Uterus (tissue), 4 donors: ENCODE measurements around the gene CLP1. TPM values are rescaled to one million over a fixed set of nuclear protein-coding genes. Genes with fewer than 3 reads are reported as not detected.

Experiments used
- DNase-seq, 2 donors: peaks; one replicate each; pipeline ENCODE4 v3.0.0-alpha.2; 2019 to 2020
- H3K27ac ChIP-seq, 2 donors: fragments of 200-600 bp; sonication (generic); 1 replicate in 1 of 2; 2 replicates in 1 of 2; pipeline ENCODE4 v1.5.1; 2016 to 2018
- H3K27me3 ChIP-seq, 2 donors: fragments of 200-600 bp; sonication (generic); one replicate each; pipeline ENCODE4 v1.5.1; 2018 to 2019; ENCODE audit warnings: control low read depth in 1 of 2
- H3K36me3 ChIP-seq, 2 donors: fragments of 200-600 bp; sonication (generic); one replicate each; pipeline ENCODE4 v1.5.1; 2019; ENCODE audit warnings: control low read depth in 1 of 2
- H3K4me1 ChIP-seq, 2 donors: fragments of 200-600 bp; sonication (generic); one replicate each; pipeline ENCODE4 v1.5.1; 2018 to 2019; ENCODE audit warnings: control low read depth in 1 of 2
- H3K4me3 ChIP-seq, 2 donors: fragments of 200-600 bp; sonication (generic); 1 replicate in 1 of 2; 2 replicates in 1 of 2; pipeline ENCODE4 v1.5.1; 2018 to 2019; ENCODE audit warnings: mild to moderate bottlenecking in 1 of 2
- H3K9me3 ChIP-seq, 2 donors: fragments of 200-600 bp; sonication (generic); one replicate each; pipeline ENCODE4 v1.5.1; 2019; ENCODE audit warnings: control low read depth in 1 of 2
- CTCF ChIP-seq, 4 experiments: fragments of 200-600 bp in 2 of 4; fragments of 450-650 bp in 2 of 4; sonication (generic) in 2 of 4; IDR thresholded peaks; one replicate each; pipeline ENCODE4 v1.5.1; 2016 to 2019; ENCODE audit warnings: antibody characterized with exemption in 4 of 4, mild to moderate bottlenecking in 2 of 4, moderate library complexity in 1 of 4
- POLR2A ChIP-seq, 2 donors: fragments of 450-650 bp; IDR thresholded peaks; one replicate each; pipeline ENCODE4 v1.6.1; 2016; ENCODE audit warnings: antibody characterized with exemption in 2 of 2, mild to moderate bottlenecking in 1 of 2, moderate library complexity in 1 of 2
- intact Hi-C: fragments of 100-400 bp; cut with DNase I; formaldehyde crosslinking; loops from one replicate; pipeline ENCODE4 v1.15.1; 2023; ENCODE audit warnings: low total_unique reads
- total RNA-seq, 4 donors: library from RNA; depleted of rRNA in 3 of 4; stranded (reverse); fragments of >200 nt in 3 of 4; gene quantifications; one replicate each; pipeline versions ENCODE4 v1.1.0 to v1.2.4, GENCODE V29; 2014 to 2023
- donor health status: DM: yes; HTN: yes; CAD: no.

CLP1 gene
- total RNA-seq, 4 donors from 2014 or later, result 3.1 to 24.4 (median 12.2) TPM

DNA sequence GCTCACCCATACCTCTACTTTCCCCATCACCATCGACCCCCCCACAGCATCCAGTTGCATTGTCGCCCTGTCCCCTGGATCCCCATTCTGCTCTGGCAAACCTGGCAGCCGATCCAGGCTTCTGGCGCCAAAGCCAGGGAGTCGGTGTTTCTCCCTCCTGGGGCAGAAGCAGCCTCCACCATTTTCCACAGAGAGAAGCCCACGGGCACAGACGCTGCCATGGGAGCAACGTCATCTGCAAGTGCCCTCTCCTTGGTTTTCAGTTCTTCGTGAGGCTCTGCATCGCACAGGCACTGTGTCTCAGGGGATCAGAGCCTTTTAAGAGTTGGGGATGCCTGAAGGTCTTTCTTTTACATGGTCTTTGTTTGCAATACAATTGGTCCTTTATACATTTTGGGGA, 10.2 kb upstream of the CLP1 start:
- DNase-seq, result no peak
- no peaks in the 10 kb centered on the region for H3K27me3 ChIP-seq
- TF ChIP-seq CTCF (IDR thresholded peaks at IDR 0.05) (no peak), POLR2A (IDR thresholded peaks at IDR 0.05) (no peak)
- no peaks in the 10 kb centered on the region for H3K9me3 ChIP-seq
- peaks cover 0 to 35% of the 10 kb centered on the region in 2 donors for H3K4me1 ChIP-seq
- H3K4me3 ChIP-seq, result no peak overlapping the region
- H3K36me3 ChIP-seq, result no peaks in the 10 kb centered on the region
- intact Hi-C loops, result loop anchor here (10.0 kb wide), 1 partner anchor 53 kb away; the partner anchor contains the start of gene SERPING1
- H3K27ac ChIP-seq, result peak overlapping the region; percentile 56 to 73

- Histone ChIP-seq H3K4me1 (peaks cover 0 to 35% of the 10 kb centered on the region in 2 donors), H3K36me3 (no peaks in the 10 kb centered on the region), H3K27ac (peak overlapping the region; percentile 75 to 81), H3K4me3 (peak overlapping the region; percentile 53 to 58), H3K9me3 (no peaks in the 10 kb centered on the region), H3K27me3 (no peaks in the 10 kb centered on the region)
- no peak for TF ChIP-seq CTCF (IDR thresholded peaks at IDR 0.05)
- no peak for TF ChIP-seq POLR2A (IDR thresholded peaks at IDR 0.05)
- intact Hi-C loops, result loop anchor here (10.0 kb wide), 1 partner anchor 53 kb away; the partner anchor contains the start of gene SERPING1
- DNase-seq, result no peak
Observed at GRCh38 chr11:57647960-57648800, 9.4 kb upstream of the CLP1 start.

DNA sequence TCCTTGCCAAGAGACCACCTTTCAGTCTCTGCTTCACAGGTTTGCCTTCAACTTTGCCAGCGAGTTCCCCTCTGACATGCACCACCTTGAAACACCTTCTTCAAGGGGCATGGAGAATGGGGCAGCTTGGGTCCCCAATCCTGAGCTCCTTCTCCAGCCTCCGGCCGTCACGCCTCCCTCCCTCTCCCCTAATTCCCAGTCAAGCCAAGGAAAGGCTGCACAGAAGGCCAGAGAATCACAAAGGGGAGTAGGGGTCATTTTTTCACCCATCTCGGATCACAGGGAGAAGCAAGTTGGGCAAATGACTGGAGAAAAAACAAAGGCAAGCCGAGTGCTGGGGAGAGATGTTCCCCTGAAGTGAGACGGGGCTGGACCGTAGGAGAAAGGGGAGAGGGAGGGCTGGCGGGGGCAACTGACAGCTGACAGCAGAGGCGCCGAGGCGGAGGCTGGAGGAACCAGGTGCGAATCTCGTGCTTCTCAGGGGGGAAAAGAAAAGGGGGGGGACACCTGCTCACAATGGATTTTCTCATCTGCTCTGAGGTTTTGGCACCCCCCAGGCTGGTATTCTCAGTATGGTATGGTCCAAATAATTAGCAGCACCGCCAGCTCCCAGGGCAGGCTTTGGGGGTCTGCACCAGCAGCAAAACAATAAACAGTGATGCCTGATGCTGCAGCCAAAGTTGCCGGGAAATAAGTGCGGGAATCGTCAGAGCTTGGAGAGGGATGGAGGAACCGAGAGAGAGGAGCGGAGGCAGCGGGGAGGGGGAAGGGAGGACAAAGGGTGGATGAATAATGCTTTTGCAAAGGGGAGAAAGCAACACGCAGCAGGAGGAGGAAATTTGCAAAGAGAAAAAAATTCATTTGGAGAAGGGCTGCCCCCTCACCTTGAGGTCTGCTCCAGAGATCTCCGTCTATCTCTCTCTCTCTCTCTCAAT, 8.5 kb upstream of the CLP1 start:
- intact Hi-C loops, result loop anchor here (10.0 kb wide), 1 partner anchor 54 kb away; the partner anchor contains the start of gene SERPING1
- H3K9me3 ChIP-seq, result no peaks in the 10 kb centered on the region
- H3K4me1 ChIP-seq, result peaks cover 0 to 35% of the 10 kb centered on the region in 2 donors
- H3K27me3 ChIP-seq, result no peaks in the 10 kb centered on the region
- peak in 1 of 2 donors; percentile 46 for DNase-seq
- peak overlapping the region; percentile 75 to 81 for H3K27ac ChIP-seq
- peak overlapping the region; percentile 53 to 58 for H3K4me3 ChIP-seq
- no peaks in the 10 kb centered on the region for H3K36me3 ChIP-seq
- TF ChIP-seq POLR2A (IDR thresholded peaks at IDR 0.05) (no peak), CTCF (IDR thresholded peaks at IDR 0.05) (no peak)

DNA sequence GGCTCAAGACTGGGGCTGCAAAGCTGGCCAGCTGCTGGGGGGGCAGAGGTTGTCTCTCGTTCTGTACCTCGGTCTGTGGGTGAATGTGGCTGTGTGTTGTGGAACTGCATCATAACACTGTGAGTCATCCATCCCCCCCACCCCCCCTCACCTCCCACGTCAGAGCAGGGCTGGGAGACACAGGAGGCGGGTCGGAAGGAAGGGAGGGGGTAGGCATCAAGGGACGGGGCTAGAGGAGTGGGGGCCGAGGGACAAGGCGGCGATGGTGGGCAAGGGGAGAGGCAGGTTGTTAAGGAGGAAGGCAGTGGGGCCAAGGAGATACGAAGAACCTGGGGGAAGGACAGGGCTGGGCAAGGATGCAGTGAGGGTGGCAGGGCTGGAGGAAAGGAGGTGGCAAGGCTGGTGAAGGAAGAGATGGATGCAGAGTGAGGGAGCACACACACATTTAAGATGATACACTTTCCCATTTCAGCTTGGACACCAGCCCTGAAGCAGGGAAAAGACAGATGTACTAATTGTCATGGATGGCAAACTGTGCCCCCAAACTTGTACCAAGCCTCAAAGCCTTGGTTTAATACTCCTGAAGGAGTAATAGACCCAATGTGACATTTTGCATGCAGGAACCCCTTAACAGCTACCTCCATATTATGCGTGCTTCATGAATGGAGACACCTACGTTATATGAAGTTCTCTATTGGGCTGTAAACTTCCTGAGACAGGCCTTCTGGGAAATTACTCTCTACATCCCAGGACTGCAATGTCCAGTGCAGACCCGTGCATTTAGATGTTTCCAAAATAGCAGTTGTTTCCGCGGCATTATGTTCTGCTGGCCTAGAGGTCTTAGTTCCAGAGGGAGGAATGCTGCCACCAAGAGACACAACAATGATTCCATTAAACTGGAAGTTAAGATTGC, 7.5 kb upstream of the CLP1 start, which contains the start of gene YPEL4:
YPEL4 (minus strand) TSS at position 87 of the 913 bp plus-strand sequence. CDS start 2,805 bp downstream, outside the sequence.
- TF ChIP-seq POLR2A (IDR thresholded peaks at IDR 0.05) (no peak), CTCF (IDR thresholded peaks at IDR 0.05) (no peak)
- H3K27ac ChIP-seq, result peak within 1 kb of the TSS; percentile 75 to 81
- H3K27me3 ChIP-seq, result no peaks in the 10 kb centered on the region
- H3K9me3 ChIP-seq, result no peaks in the 10 kb centered on the region
- peaks cover 0 to 34% of the 10 kb centered on the region in 2 donors for H3K4me1 ChIP-seq
- peak; percentile 69 to 79 for DNase-seq
- intact Hi-C loops, result loop anchor here (10.0 kb wide), 1 partner anchor 55 kb away; the partner anchor contains the start of gene SERPING1
- peak within 1 kb of the TSS; percentile 53 to 58 for H3K4me3 ChIP-seq
- H3K36me3 ChIP-seq, result no peaks in the 10 kb centered on the region
